HG03280 (cell line): ENCODE measurements around the gene UBAP2L.

ENCODE experiments used
- ATAC-seq: cut with Tn5 transposase; IDR thresholded peaks from one replicate; pipeline ENCODE4 v1.9.1; 2021; ENCODE audit warnings: mild to moderate bottlenecking, moderate library complexity; ENCODE audit not compliant: unreplicated experiment

The UBAP2L gene

GRCh38 chr1:154220071-154220969 is at the start of gene UBAP2L:
Gene UBAP2L, plus strand, starts transcription at chr1:154220955. Its CDS starts 4,169 bp downstream, at chr1:154225124.
- peak; percentile 91 for ATAC-seq

DNA sequence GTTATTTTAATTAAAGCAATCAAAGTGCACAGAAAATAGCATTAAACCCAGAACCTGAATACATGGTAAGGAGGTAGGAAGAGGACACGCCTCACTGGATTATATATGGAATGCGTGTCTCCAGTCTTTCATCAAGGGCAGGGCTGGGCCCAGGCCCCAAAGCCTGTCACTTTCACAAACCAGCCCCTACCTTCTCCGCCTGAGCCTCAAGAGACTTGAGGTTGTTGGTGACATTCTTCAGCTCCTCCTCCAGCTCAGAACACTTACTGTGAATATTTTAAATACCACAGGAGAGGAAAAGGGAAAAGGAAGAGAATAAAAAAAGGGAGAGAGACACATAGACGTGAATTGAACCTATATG is 49.6 kb upstream of the UBAP2L start:
- ATAC-seq, result no peak

GRCh38 chr1:154171880-154172279 is 48.9 kb upstream of the UBAP2L start:
- ATAC-seq, result no peak

GRCh38 chr1:154174654-154175053 is 46.1 kb upstream of the UBAP2L start:
- no peak for ATAC-seq

GRCh38 chr1:154176337-154176736 is 44.4 kb upstream of the UBAP2L start:
- no peak for ATAC-seq

- ATAC-seq, result no peak
Observed at GRCh38 chr1:154178013-154178412, 42.7 kb upstream of the UBAP2L start.

GRCh38 chr1:154178911-154179811 is 41.6 kb upstream of the UBAP2L start:
- ATAC-seq, result no peak

GRCh38 chr1:154179946-154180687 is 40.6 kb upstream of the UBAP2L start:
- ATAC-seq, result no peak

- ATAC-seq, result no peak
Observed at GRCh38 chr1:154181944-154182343, 38.8 kb upstream of the UBAP2L start.

GRCh38 chr1:154182344-154183045 is 38.3 kb upstream of the UBAP2L start:
- ATAC-seq, result peak; percentile 49

- ATAC-seq, result peak; percentile 75
Observed at GRCh38 chr1:154183046-154183915, 37.5 kb upstream of the UBAP2L start.

GRCh38 chr1:154186177-154186576 is 34.6 kb upstream of the UBAP2L start:
- ATAC-seq, result no peak

GRCh38 chr1:154186852-154187501 is 33.8 kb upstream of the UBAP2L start:
- no peak for ATAC-seq

DNA sequence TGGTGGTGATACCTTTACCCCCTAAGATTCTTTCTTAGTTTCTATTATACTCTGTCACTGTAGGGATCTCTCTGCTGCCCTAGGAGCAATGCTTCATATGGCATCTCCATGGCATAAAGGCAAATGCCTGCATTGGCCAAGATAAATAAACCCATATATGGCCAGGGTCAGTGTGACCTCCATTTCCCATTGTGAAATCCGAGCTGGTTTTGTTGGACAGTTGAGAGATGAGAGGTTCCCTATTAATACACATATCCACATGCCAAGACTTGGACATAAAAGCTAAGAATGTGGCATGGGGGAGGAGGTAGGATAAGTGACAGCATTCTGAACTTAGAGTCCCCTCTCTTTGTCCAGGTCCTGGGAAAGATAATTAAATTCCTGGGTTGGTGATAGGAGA is 30.2 kb upstream of the UBAP2L start:
- ATAC-seq, result no peak

- no peak for ATAC-seq
Observed at GRCh38 chr1:154191990-154192461, 28.7 kb upstream of the UBAP2L start, which contains the start of gene TPM3. Gene TPM3, minus strand, starts transcription at chr1:154192100. Its CDS starts 82 bp downstream, at chr1:154192018.

GRCh38 chr1:154192476-154192875 is 28.3 kb upstream of the UBAP2L start:
- ATAC-seq, result no peak

GRCh38 chr1:154193821-154194220 is 26.9 kb upstream of the UBAP2L start:
- no peak for ATAC-seq

- no peak for ATAC-seq
Observed at GRCh38 chr1:154198756-154199562, 21.8 kb upstream of the UBAP2L start.
